Mesothelial cell of epicardium (in vitro differentiated cells): ENCODE data around the gene METRNL. TPM values are rescaled to one million over a fixed set of nuclear protein-coding genes. Genes with fewer than 3 reads are reported as not detected.
A peak's percentile ranks its signal among the peaks of the same experiment; 100 is the strongest.

ENCODE experiments used
- DNase-seq, 2 experiments: peaks; one replicate each; pipeline ENCODE4 v3.0.0; 2021; ENCODE audit warnings: low spot score in 2 of 2; ENCODE audit not compliant: unreplicated experiment in 2 of 2
- H3K27ac Mint-ChIP-seq: 2 replicates; pipeline ENCODE4 v1.8.0; 2021; ENCODE audit warnings: mixed read lengths
- H3K27me3 Mint-ChIP-seq: 2 replicates; pipeline ENCODE4 v1.8.0; 2021; ENCODE audit warnings: low read depth, mixed read lengths
- H3K36me3 Mint-ChIP-seq: 2 replicates; pipeline ENCODE4 v1.8.0; 2021; ENCODE audit warnings: mixed read lengths
- H3K4me1 Mint-ChIP-seq: 2 replicates; pipeline ENCODE4 v1.8.0; 2021; ENCODE audit warnings: mixed read lengths
- H3K4me3 Mint-ChIP-seq: 2 replicates; pipeline ENCODE4 v1.8.0; 2021; ENCODE audit warnings: mild to moderate bottlenecking, moderate library complexity, mixed read lengths
- H3K9me3 Mint-ChIP-seq: 2 replicates; pipeline ENCODE4 v1.8.0; 2021; ENCODE audit warnings: mixed read lengths
- total RNA-seq: library from RNA; stranded (reverse); gene quantifications from 3 replicates; pipeline ENCODE4 v1.2.1, GENCODE V29; 2021
- TF ChIP-seq, protein P1 (sequence below): fragments of 200-600 bp; sonication (generic); IDR thresholded peaks from one replicate; pipeline ENCODE4 v1.5.0; 2021; ENCODE audit warnings: antibody characterized with exemption; ENCODE audit not compliant: unreplicated experiment

The METRNL gene
- total RNA-seq, 1 donor from 2014 or later = 106 TPM

DNA sequence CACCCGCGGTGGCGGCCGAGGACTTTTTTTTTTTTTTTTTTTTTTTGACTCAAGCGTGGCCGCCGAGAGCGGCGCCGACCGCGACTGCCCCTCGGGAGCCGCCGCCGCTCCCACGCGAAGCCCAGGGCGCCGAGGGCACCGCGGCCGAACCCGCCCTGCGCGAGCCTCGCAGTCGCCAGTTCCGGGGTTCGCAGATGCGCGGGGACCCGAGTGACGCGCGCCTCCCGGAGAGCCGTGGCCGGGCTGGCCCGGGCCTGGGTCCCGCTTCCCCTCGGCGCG lies 1.1 kb downstream of the METRNL start:
- H3K27me3 Mint-ChIP-seq = peaks cover 25% of the 10 kb centered on the region
- H3K36me3 Mint-ChIP-seq = no peaks in the 10 kb centered on the region
- no peak for DNase-seq
- H3K4me1 Mint-ChIP-seq = peaks cover 41% of the 10 kb centered on the region
- H3K27ac Mint-ChIP-seq = no peak overlapping the region
- TF ChIP-seq, protein P1, sequence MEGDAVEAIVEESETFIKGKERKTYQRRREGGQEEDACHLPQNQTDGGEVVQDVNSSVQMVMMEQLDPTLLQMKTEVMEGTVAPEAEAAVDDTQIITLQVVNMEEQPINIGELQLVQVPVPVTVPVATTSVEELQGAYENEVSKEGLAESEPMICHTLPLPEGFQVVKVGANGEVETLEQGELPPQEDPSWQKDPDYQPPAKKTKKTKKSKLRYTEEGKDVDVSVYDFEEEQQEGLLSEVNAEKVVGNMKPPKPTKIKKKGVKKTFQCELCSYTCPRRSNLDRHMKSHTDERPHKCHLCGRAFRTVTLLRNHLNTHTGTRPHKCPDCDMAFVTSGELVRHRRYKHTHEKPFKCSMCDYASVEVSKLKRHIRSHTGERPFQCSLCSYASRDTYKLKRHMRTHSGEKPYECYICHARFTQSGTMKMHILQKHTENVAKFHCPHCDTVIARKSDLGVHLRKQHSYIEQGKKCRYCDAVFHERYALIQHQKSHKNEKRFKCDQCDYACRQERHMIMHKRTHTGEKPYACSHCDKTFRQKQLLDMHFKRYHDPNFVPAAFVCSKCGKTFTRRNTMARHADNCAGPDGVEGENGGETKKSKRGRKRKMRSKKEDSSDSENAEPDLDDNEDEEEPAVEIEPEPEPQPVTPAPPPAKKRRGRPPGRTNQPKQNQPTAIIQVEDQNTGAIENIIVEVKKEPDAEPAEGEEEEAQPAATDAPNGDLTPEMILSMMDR = no peak
- no peaks in the 10 kb centered on the region for H3K9me3 Mint-ChIP-seq
- H3K4me3 Mint-ChIP-seq = no peak overlapping the region

DNA sequence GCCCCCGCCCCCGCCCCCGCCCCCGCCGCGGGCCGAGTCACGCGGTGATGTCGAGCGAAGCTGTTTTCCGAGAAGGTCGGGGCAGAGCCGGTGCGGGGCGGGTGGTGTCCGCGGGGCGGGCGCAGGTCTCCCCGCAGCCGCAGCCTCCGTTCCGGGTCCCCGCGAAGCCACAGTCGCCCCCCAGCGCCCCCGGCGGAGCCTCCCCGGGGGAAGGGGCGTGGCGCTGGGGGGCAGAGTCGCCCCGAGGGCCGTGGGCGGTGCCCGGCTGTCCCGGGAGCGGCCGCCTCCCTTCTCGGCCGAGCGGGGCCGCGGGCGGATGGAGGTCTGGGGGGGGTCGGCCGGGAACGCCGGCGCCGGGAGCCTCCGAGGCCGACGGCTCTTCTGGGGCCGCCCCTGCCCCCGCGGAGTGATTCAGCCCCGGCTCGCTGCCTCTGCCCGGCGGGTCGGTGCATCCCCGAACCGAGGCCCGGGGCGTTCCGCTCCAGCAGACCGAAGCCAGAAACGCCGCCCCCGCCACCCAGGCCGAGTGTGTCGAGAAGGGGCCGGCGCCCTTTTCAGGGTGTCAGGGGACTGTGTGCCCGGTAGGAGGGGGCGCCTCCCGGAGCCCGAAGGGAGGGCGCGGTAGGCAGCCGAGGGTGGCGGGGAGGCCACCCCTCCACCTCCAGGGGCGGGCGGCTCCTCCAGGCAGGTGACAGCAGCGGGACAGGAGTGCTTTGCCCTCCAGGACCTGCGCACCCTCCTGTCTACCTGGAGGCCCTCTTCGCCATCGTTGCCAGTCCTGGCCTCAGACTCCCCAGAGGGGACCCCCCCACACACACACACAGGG lies 1.7 kb downstream of the METRNL start:
- DNase-seq = no peak
- Mint-ChIP-seq H3K36me3 (no peaks in the 10 kb centered on the region), H3K27me3 (peaks cover 25% of the 10 kb centered on the region), H3K27ac (peak overlapping the region; percentile 99), H3K4me3 (peak overlapping the region; percentile 79), H3K4me1 (peaks cover 46% of the 10 kb centered on the region), H3K9me3 (no peaks in the 10 kb centered on the region)
- TF ChIP-seq, protein P1 = no peak

DNA sequence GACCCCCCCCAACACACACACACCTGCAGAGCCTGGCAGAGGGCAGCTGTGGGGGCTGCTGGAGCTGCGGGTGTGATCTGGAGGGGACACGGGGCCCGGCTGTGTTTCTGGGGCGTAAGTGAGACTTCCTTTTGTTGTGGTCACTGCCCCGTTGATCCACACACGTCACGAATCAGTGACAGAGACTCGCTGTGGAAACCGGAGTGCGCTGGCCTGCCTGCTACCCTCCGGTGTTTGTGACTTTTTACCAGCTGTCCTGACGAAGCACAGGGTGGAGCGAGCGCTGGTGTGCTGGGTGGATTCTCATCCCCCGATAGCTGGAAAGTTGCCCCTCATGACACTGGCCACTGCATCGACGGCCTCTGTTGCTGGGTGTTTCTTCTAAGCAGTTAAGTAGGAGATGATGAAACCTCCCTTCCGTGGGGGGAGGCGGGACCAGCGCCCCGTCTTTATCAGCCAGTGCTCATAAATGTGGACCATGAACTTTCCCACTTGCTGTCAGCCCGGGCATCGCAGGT lies 2.3 kb downstream of the METRNL start:
- Mint-ChIP-seq H3K27me3 (peaks cover 19% of the 10 kb centered on the region), H3K36me3 (peaks cover 2% of the 10 kb centered on the region), H3K4me3 (peak overlapping the region; percentile 79), H3K9me3 (no peaks in the 10 kb centered on the region), H3K4me1 (peaks cover 53% of the 10 kb centered on the region), H3K27ac (peak overlapping the region; percentile 99)
- no peak for DNase-seq
- TF ChIP-seq, protein P1 = no peak

DNA sequence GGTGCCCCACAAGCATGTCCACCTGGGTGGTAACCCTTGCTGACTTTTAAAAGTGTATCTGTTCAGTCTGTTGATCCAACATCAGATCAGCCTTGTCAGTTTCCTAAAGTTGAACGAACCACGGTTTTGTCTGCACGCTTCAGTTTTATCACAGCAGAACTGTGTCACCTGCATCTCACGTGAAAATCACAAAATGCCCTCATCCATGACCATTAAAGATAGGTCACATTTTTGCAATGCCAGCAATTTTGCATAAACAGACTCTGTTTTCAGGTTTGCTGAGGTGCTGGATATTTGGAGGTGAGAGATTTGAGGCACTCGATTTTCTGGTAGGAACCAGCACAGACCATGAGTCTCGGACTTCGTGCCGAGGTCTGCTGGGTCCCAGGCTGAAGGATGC lies 3.0 kb downstream of the METRNL start:
- peak overlapping the region; percentile 79 for H3K4me3 Mint-ChIP-seq

DNA sequence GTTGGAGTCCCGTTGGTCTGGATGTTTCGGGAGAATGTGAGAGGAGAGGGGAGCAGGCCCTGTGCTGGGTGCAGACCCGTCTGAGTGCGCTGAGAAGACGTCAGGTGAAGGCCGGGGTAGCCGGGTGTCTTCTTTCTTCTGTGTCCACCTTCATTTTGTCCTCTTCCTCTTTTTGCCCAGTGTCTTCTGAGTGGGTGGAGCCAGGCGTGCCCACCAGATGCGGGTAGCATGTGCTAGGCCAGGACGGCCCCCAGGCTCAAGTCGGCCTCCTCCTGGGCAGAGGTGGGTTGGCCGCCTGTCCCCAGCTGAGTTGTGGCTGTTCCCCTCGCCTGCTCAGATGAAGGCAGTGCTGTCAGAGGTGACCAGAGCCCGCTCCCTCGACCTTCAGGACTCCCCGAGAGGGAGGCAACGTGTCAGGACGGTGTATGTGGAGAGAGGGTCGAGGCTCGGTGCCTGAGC lies 3.5 kb downstream of the METRNL start:
- Mint-ChIP-seq H3K27ac (peak overlapping the region; percentile 99), H3K36me3 (peaks cover 2% of the 10 kb centered on the region), H3K4me3 (peak overlapping the region; percentile 79), H3K9me3 (no peaks in the 10 kb centered on the region), H3K4me1 (peaks cover 58% of the 10 kb centered on the region), H3K27me3 (peaks cover 7% of the 10 kb centered on the region)
- DNase-seq = no peak
- TF ChIP-seq, protein P1 = no peak

More for the DNA sequence above, 3.0 kb downstream of the METRNL start:
- H3K36me3 Mint-ChIP-seq = peaks cover 2% of the 10 kb centered on the region
- peaks cover 12% of the 10 kb centered on the region for H3K27me3 Mint-ChIP-seq
- H3K9me3 Mint-ChIP-seq = no peaks in the 10 kb centered on the region
- TF ChIP-seq, protein P1 = no peak
- H3K27ac Mint-ChIP-seq = peak overlapping the region; percentile 99
- DNase-seq = no peak
- peaks cover 55% of the 10 kb centered on the region for H3K4me1 Mint-ChIP-seq
